ENCODE results near the gene SELENOT. TPM values are rescaled to one million over a fixed set of nuclear protein-coding genes. Genes with fewer than 3 reads are reported as not detected.
"Not testable (repeated sequence)": the region's sequence is repeated elsewhere in the genome, so short reads cannot be mapped to it uniquely, and the experiment has no call there.

The SELENOT gene
- total RNA-seq, 1 donor from 2014 or later = 118 TPM

DNA sequence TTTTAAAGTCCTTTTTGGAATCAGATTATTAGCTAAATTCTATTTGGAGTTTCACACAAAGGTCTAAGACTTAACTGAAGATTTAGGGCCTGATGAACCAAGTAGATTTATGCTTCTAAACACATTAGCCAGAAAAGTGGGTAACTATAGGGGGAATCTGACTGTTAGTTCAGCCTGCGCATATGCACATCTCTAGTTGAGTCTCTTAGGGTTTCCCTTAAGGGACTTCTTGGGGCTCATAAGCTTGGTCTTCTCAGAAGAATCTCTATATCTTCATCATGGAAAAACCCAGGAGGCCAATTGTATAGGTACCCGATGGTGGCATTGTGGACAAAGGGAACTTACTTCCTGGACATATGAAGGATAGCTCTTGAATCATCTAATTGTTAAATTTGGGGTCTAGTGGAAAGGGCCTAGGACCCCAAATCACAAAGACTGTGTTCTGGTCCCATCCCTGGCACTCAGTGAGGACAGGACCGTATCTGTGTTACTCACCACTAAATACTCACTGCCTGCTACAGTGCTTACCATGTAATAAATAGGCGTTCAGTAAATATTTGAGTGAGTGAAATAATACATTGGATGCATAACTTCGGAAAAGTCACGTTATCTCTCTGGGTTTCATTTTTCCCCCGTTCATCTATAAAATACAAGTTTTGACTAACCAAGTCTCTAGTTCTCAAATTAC is 17.0 kb downstream of the SELENOT start:
- H3K27me3 ChIP-seq = no peaks in the 10 kb centered on the region

DNA sequence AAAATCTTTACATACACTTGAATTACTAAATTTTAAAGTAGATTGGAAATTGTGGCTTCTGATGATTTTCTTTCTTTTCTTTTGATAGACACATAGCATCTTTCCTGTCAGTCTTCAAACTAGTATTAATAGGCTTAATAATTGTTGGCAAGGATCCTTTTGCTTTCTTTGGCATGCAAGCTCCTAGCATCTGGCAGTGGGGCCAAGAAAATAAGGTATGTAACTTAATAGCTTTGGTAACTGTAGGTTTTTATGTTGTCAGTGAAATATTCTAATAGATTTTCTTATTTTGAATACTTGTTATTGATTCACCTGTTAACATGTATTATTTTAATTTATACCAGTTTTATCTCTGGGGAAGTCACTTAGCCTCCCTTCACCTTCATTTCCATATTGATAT is 19.8 kb downstream of the SELENOT start:
- H3K27ac ChIP-seq; H3K4me3 ChIP-seq; intact Hi-C loops (cut with DNase I); H3K27me3 ChIP-seq; H3K4me1 ChIP-seq; DNase-seq; ATAC-seq; H3K9me3 ChIP-seq: not testable (repeated sequence)
- peaks cover 38% of the 10 kb centered on the region for H3K36me3 ChIP-seq

More for the DNA sequence above, 17.0 kb downstream of the SELENOT start:
- Histone ChIP-seq H3K36me3 (peaks cover 10% of the 10 kb centered on the region), H3K4me1 (no peaks in the 10 kb centered on the region), H3K4me3 (no peak overlapping the region), H3K27ac (no peak overlapping the region), H3K9me3 (no peaks in the 10 kb centered on the region)
- TF ChIP-seq, protein P1, sequence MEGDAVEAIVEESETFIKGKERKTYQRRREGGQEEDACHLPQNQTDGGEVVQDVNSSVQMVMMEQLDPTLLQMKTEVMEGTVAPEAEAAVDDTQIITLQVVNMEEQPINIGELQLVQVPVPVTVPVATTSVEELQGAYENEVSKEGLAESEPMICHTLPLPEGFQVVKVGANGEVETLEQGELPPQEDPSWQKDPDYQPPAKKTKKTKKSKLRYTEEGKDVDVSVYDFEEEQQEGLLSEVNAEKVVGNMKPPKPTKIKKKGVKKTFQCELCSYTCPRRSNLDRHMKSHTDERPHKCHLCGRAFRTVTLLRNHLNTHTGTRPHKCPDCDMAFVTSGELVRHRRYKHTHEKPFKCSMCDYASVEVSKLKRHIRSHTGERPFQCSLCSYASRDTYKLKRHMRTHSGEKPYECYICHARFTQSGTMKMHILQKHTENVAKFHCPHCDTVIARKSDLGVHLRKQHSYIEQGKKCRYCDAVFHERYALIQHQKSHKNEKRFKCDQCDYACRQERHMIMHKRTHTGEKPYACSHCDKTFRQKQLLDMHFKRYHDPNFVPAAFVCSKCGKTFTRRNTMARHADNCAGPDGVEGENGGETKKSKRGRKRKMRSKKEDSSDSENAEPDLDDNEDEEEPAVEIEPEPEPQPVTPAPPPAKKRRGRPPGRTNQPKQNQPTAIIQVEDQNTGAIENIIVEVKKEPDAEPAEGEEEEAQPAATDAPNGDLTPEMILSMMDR (IDR thresholded peaks at IDR 0.05) = no peak
- intact Hi-C loops (cut with DNase I) = no loop called here
- no peak for ATAC-seq
- no peak for DNase-seq

DNA sequence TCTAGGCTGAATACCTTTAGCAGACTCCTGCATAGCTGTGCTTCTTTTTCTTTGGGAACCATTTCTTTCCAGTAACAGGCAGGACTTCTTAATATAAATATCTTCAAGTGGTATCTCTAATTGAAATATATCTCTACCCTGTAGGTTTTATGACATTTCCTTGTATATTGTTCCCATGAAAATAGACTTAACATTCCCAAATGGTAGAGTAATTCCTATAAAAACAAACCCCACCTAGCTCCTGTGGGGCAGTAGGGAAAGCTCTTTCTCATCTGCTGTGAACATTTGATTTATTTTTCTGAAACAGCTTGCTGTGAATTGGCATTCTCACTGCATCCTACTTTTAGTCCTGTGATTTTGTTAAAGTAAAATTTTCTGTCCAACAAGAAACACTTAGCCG is 20.8 kb downstream of the SELENOT start:
- H3K27ac ChIP-seq = no peak overlapping the region
- DNase-seq (no peak), ATAC-seq (no peak)
- no peaks in the 10 kb centered on the region for H3K9me3 ChIP-seq
- intact Hi-C loops (cut with DNase I) = no loop called here
- H3K27me3 ChIP-seq = no peaks in the 10 kb centered on the region
- H3K4me1 ChIP-seq = no peaks in the 10 kb centered on the region
- H3K36me3 ChIP-seq = peaks cover 48% of the 10 kb centered on the region
- no peak overlapping the region for H3K4me3 ChIP-seq
- TF ChIP-seq, protein P1 (IDR thresholded peaks at IDR 0.05) = no peak

DNA sequence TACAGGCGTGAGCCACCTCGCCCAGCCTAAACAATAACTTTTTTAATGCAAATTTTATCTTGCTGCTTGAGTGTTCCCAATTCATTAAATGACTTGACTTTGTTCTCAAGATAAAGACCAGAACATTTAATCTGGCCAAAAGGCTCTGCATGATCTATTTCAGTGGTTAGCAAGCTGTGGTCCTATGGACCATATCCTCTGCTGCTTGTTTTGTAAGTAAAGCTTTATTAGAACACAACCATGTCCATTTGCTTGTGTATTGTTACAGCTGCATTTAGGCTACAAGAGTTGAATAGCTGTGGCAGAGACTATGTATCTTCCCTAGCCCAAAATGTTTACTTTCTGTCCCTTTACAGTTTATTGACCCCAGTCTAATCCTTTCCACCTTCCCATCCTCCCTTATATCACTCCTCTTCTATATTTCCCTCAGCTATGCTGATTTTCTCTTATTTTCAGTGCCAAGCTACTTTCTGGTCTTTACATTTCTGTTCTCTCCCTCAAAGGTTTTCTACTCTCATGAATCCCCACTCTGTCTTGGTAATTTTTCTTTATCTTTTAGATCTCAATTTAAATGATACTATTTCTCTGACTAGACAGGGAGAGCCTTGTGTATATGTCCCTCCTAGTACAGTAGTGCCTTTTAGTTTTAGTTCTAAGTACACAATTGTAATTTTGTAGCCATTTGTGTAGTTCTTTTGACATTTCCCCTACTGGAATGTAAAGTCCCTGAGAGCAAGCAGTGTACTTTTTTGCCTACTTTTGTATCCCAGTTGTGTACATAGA is 23.2 kb downstream of the SELENOT start:
- Histone ChIP-seq H3K27ac (no peak overlapping the region), H3K4me1 (no peaks in the 10 kb centered on the region), H3K4me3 (no peak overlapping the region), H3K27me3 (no peaks in the 10 kb centered on the region), H3K9me3 (no peaks in the 10 kb centered on the region), H3K36me3 (peaks cover 65% of the 10 kb centered on the region)
- no peak for ATAC-seq
- no peak for DNase-seq
- intact Hi-C loops (cut with DNase I) = no loop called here
- TF ChIP-seq, protein P1 (IDR thresholded peaks at IDR 0.05) = no peak

DNA sequence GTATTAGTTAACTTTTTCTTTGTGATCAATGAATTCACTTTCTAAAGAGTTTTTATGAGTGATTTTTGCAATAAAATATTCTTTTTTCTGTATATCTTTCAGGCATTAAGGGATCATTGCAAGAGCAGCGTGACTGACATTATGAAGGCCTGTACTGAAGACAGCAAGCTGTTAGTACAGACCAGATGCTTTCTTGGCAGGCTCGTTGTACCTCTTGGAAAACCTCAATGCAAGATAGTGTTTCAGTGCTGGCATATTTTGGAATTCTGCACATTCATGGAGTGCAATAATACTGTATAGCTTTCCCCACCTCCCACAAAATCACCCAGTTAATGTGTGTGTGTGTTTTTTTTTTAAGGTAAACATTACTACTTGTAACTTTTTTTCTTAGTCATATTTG is 24.4 kb downstream of the SELENOT start:
- Histone ChIP-seq H3K4me1 (no peaks in the 10 kb centered on the region), H3K36me3 (peaks cover 67% of the 10 kb centered on the region), H3K27ac (no peak overlapping the region), H3K4me3 (no peak overlapping the region), H3K27me3 (no peaks in the 10 kb centered on the region), H3K9me3 (no peaks in the 10 kb centered on the region)
- TF ChIP-seq, protein P1 (IDR thresholded peaks at IDR 0.05) = no peak
- intact Hi-C loops (cut with DNase I) = no loop called here
- ATAC-seq (no peak), DNase-seq (no peak)

DNA sequence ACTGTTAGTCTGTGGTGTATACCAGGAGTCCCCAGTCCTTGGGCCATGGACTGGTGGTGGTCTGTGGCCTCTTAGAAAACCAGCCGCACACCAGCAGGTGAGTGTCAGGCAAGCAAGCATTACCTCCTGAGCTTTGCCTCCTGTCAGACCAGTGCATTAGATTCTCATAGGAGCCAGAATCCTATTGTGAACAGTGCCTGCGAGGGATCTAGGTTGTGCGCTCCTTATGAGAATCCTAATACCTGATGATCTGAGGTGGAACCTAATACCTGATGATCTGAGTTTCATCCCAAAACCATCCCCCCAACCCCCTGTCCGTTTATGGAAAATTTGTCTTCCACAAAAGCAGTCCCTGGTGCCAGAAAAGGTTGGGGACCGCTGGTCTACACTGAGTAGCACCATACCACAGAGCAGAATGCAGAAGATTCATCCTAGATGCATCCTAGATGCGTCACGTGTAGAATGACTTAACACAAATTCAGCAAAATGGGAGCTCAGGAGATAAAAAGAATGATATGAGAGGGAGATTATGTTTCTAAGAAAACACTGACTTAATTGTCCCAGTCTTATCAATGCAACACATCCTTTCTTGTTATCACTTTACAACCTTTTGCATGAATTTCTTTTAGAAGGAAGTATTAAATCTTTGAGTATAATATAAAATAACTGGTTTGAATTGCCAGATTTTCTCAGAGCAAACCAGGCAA is 28.5 kb downstream of the SELENOT start:
- ATAC-seq = no peak
- TF ChIP-seq, protein P1 (IDR thresholded peaks at IDR 0.05) = no peak
- intact Hi-C loops (cut with DNase I) = no loop called here
- no peaks in the 10 kb centered on the region for H3K4me1 ChIP-seq
- H3K36me3 ChIP-seq = peaks cover 42% of the 10 kb centered on the region
- H3K4me3 ChIP-seq = no peak overlapping the region
- no peaks in the 10 kb centered on the region for H3K9me3 ChIP-seq
- H3K27ac ChIP-seq = no peak overlapping the region
- DNase-seq = no peak
- no peaks in the 10 kb centered on the region for H3K27me3 ChIP-seq
